PFSK-1 (cell line): ENCODE results near the gene SMC5.

Experiments
- FOXP2 ChIP-seq: optimal IDR thresholded peaks from 2 replicates; pipeline ENCODE3; 2011; ENCODE audit warnings: borderline replicate concordance, control low read depth, inconsistent platforms; ENCODE audit not compliant: insufficient read depth; ENCODE audit errors: extremely low read length, extremely low read depth
- POLR2AphosphoS5 ChIP-seq: IDR thresholded peaks from 2 replicates; pipeline ENCODE4 v1.6.1; 2012; ENCODE audit warnings: low read depth, mild to moderate bottlenecking, control low read depth, low read length, moderate library complexity
- SIN3A ChIP-seq: IDR thresholded peaks from 2 replicates; pipeline ENCODE4 v1.6.1; 2012; ENCODE audit warnings: mild to moderate bottlenecking, low read length, moderate library complexity, borderline replicate concordance; ENCODE audit not compliant: insufficient read depth
- TAF1 ChIP-seq: IDR thresholded peaks from 2 replicates; pipeline ENCODE4 v1.6.1; 2012; ENCODE audit warnings: low read length, control low read depth, borderline replicate concordance; ENCODE audit not compliant: insufficient read depth
- TF ChIP-seq, protein P1 (sequence below), 2 experiments: IDR thresholded peaks; 2 replicates each; pipeline versions ENCODE4 v1.6.1 to v1.8.0; 2011 to 2012; ENCODE audit warnings: low read depth in 2 of 2, low read length in 2 of 2, control low read depth in 1 of 2, inconsistent platforms in 1 of 2, mild to moderate bottlenecking in 1 of 2, moderate library complexity in 1 of 2; ENCODE audit not compliant: insufficient read depth in 1 of 2

SMC5 gene

DNA sequence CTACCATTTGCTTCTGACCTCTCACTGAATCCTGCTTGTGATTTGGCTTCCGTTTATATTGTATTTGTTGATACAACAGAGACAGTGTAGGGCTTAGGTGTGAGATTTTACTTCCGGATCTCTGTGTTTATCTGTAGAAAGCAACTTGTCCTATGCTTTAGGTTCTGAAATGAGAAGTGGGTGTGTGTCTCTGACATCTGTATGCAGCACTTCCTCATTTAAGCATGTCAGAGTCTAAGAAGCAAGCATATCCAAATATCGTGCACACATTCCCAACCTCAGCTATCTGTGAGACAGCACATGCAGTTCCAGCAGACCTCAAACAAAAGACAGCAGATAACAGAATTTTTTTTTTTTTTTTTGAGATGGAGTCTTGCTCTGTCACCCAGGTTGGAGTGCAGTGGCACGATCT, 139.4 kb downstream of the SMC5 start:
- TF ChIP-seq, protein P1, sequence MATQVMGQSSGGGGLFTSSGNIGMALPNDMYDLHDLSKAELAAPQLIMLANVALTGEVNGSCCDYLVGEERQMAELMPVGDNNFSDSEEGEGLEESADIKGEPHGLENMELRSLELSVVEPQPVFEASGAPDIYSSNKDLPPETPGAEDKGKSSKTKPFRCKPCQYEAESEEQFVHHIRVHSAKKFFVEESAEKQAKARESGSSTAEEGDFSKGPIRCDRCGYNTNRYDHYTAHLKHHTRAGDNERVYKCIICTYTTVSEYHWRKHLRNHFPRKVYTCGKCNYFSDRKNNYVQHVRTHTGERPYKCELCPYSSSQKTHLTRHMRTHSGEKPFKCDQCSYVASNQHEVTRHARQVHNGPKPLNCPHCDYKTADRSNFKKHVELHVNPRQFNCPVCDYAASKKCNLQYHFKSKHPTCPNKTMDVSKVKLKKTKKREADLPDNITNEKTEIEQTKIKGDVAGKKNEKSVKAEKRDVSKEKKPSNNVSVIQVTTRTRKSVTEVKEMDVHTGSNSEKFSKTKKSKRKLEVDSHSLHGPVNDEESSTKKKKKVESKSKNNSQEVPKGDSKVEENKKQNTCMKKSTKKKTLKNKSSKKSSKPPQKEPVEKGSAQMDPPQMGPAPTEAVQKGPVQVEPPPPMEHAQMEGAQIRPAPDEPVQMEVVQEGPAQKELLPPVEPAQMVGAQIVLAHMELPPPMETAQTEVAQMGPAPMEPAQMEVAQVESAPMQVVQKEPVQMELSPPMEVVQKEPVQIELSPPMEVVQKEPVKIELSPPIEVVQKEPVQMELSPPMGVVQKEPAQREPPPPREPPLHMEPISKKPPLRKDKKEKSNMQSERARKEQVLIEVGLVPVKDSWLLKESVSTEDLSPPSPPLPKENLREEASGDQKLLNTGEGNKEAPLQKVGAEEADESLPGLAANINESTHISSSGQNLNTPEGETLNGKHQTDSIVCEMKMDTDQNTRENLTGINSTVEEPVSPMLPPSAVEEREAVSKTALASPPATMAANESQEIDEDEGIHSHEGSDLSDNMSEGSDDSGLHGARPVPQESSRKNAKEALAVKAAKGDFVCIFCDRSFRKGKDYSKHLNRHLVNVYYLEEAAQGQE (IDR thresholded peaks at IDR 0.05; ENCODE audit: insufficient read depth in 1 of 2, low read depth in 2 of 2, low read length in 2 of 2) = no peak
- TF ChIP-seq TAF1 (no peak), FOXP2 (no peak), POLR2AphosphoS5 (no peak), SIN3A (no peak)

DNA sequence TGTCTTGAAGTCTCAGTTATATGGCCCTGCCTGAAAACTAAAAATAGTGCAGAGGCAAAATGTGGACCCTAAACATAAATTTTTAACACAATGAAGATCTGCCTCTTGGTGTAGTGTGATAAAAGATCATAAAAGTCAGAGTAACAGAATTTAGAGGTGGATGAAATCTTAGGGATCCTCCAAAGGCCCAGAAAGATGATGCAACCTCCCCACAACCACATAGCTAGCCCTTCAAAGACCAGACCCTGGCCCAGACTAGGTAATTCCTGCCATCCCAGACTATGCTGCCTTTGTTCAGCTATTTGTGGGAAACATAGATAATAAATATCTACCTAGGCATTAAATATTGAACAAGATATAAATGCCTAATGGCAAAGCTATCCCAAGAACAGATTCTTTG, 140.4 kb downstream of the SMC5 start:
- TF ChIP-seq FOXP2 (no peak), TAF1 (no peak), SIN3A (no peak), POLR2AphosphoS5 (no peak)
- TF ChIP-seq, protein P1 (IDR thresholded peaks at IDR 0.05; ENCODE audit: insufficient read depth in 1 of 2, low read depth in 2 of 2, low read length in 2 of 2) = no peak

DNA sequence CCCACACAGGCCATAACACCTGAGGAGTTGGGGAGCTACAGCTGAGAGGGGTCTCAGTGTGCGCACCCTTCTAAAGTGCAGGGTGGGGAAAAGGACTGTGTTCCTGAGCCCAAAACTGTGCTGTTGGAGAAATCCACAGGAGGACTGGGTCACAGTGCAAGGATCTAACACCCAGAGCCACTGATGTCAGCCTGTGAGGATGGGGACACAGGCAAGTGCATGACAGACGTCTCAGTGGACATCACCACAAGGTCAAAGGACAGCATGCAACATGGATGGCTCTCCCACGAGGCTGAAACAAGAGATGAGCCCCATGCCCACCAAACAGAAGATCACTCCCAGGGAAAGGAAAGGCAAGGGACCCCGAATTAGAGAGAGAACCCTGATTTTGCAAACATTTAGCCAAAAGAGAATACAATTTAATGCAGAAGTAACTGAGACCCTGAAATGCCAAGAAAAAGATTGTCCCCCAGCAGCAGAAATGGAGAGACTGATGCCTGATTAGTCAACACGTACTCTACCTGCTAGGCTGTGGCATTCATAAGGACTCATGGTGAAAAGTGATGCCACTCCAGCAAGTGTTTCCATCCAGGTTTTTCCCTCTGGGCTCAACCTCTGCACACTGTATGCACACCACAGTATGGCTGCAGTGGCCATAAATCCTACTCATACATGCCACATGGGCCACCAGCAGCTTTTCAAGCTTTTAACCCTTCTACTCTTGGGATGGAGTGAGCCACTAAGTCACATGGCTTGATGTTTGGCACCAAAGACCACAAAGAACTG, 141.5 kb downstream of the SMC5 start:
- no peak for TF ChIP-seq TAF1

DNA sequence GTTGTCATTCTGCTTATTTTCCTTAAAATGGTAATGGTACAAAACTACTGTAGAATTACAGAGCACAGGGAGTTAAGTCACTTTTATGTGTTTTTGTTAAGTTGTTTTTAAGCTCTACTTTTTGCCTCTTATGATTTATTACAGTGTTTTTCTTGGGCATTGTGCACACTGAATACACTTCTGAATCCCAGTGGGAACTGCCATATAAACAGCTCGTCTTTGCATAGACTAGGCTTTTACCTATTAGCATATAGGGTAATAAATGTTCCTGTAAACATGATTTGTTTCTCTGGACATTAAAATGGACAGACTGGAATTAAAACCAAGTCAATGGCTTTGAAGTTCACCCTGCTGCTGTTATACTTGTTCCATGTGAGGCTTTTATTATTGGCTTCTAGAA, 143.4 kb downstream of the SMC5 start:
- TF ChIP-seq FOXP2 = no peak
- no peak for TF ChIP-seq POLR2AphosphoS5
- TF ChIP-seq, protein P1 (IDR thresholded peaks at IDR 0.05; ENCODE audit: insufficient read depth in 1 of 2, low read depth in 2 of 2, low read length in 2 of 2) = no peak
- no peak for TF ChIP-seq TAF1
- TF ChIP-seq SIN3A = no peak

DNA sequence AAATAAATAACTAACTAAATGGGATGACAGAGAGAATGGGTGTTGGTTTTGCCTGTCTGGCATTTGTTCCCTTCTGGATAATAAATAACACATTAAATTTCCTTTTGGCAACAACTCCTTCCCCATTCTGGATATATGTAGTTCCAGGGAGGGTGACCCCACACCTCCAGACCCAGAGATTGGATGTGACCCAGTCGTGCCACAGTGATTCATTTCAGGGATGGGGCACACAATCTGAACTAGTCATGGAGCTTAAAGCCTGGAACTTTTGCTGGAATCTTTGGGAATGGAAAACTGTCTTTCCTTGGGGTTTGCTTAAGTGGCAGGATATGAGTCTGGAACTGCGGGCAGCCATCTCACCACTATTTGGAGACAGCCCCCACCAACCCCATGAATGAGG, 144.4 kb downstream of the SMC5 start:
- TF ChIP-seq SIN3A (no peak), TAF1 (no peak)

DNA sequence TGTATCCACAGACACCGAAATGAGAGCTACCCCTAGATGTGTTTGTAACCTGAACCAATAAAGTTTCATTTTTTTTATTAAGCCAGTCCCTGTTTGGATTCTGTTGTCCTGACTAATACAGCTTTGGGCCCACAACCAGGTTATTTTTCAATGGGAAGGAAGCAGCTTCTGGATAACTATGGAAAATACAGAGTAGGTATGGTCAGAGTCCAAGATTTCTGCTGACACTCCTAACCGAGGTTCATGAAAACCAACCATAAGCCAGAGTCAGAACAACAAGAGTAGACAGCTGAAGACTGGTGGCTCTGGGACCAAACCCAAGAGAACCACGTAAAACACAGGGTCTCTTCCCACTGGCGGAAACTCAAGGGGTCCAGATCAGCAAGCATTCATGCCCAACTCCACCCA, 144.8 kb downstream of the SMC5 start:
- no peak for TF ChIP-seq FOXP2
- TF ChIP-seq, protein P1 (IDR thresholded peaks at IDR 0.05; ENCODE audit: insufficient read depth in 1 of 2, low read depth in 2 of 2, low read length in 2 of 2) = no peak
